HCT116 (cell line): ENCODE data around the gene ENOX1. TPM values are rescaled to one million over a fixed set of nuclear protein-coding genes. Genes with fewer than 3 reads are reported as not detected.

Experiments used
- ATAC-seq: fragments of 200-7000 bp; cut with Tn5 transposase; 2 replicates; pipeline ENCODE4 v1.9.1; 2020; ENCODE audit warnings: mild to moderate bottlenecking, moderate library complexity
- BruUV-seq: library from RNA; stranded (reverse); fragments of 400-500 nt; replicated peaks from 2 replicates; lab custom pipeline; 2021; lab: Mats Ljungman, UMichigan
- CTCF ChIA-PET: fragments of 300-600 bp; sonication (Branson Sonifier 250); formaldehyde crosslinking; loops from one replicate; lab custom pipeline; 2021; ENCODE audit warnings: antibody characterized with exemption; lab: Charles Lee
- POLR2A ChIA-PET: fragments of 300-600, 350-600 bp; sonication (Branson Sonifier 250); formaldehyde crosslinking; loops from one replicate; lab custom pipeline; 2021; ENCODE audit warnings: antibody characterized with exemption; lab: Charles Lee
- RAD21 ChIA-PET, 2 experiments: fragments of 300-600 bp; sonication (Branson Sonifier 250); formaldehyde crosslinking; loops; one replicate each; lab custom pipeline; 2023; ENCODE audit warnings: low total read pairs in 2 of 2; ENCODE audit not compliant: uncharacterized antibody in 2 of 2, unreplicated experiment in 2 of 2, low non-redundant PET in 1 of 2; lab: Charles Lee
- DNase-seq: peaks from one replicate; pipeline ENCODE4 v3.0.0-alpha.2; 2010; ENCODE audit warnings: low read depth, low spot score
- H2AFZ ChIP-seq: fragments of 200-600 bp; shearing (Covaris generic), sonication (generic); 2 replicates; pipeline ENCODE4 v1.6.1; 2017; ENCODE audit warnings: low read depth, mixed run types, mixed read lengths, antibody characterized with exemption, low read length; ENCODE audit not compliant: poor library complexity, severe bottlenecking
- H3K27ac ChIP-seq: 2 replicates; pipeline ENCODE4 v1.5.1; 2012; ENCODE audit warnings: low read depth, low read length
- H3K27me3 ChIP-seq: fragments of 200-600 bp; sonication (generic); 2 replicates; pipeline ENCODE4 v1.6.1; 2016; ENCODE audit warnings: mixed run types, low read length, mixed read lengths; ENCODE audit not compliant: insufficient read depth
- H3K36me3 ChIP-seq, 2 experiments: fragments of 200-500 bp in 1 of 2; fragments of 200-600 bp in 1 of 2; sonication (Bioruptor generic) in 1 of 2; sonication (generic) in 1 of 2; 2 replicates each; pipeline versions ENCODE4 v1.5.1 to v1.6.1; 2014 to 2016; ENCODE audit warnings: low read length in 2 of 2, inconsistent platforms in 1 of 2, mixed read lengths in 1 of 2, mixed run types in 1 of 2; ENCODE audit not compliant: insufficient read depth in 2 of 2, control insufficient read depth in 1 of 2
- H3K4me1 ChIP-seq, 2 experiments: fragments of 200-600 bp in 1 of 2; sonication (generic) in 1 of 2; 2 replicates each; pipeline versions ENCODE4 v1.5.1 to v1.6.1; 2012 to 2017; ENCODE audit warnings: low read length in 2 of 2, inconsistent platforms in 1 of 2, mild to moderate bottlenecking in 1 of 2, mixed read lengths in 1 of 2, mixed run types in 1 of 2, moderate library complexity in 1 of 2; ENCODE audit not compliant: insufficient read depth in 2 of 2, control insufficient read depth in 1 of 2
- H3K4me2 ChIP-seq: fragments of 200-600 bp; sonication (generic); 2 replicates; pipeline ENCODE4 v1.6.1; 2017; ENCODE audit warnings: mixed run types, low read length, mixed read lengths
- H3K4me3 ChIP-seq, 2 experiments: fragments of 200-600 bp in 1 of 2; sonication (generic) in 1 of 2; replicated peaks in 1 of 2; 2 replicates each; pipeline ENCODE4 v1.5.1; 2011 to 2016; ENCODE audit warnings: low read length in 2 of 2, control low read depth in 1 of 2, low read depth in 1 of 2, mild to moderate bottlenecking in 1 of 2, mixed read lengths in 1 of 2, mixed run types in 1 of 2
- H3K79me2 ChIP-seq: fragments of 200-600 bp; sonication (generic); 2 replicates; pipeline ENCODE4 v1.6.1; 2017; ENCODE audit warnings: mild to moderate bottlenecking, mixed run types, low read length, moderate library complexity, mixed read lengths; ENCODE audit not compliant: insufficient read depth
- H3K9ac ChIP-seq: fragments of 200-600 bp; sonication (generic); 2 replicates; pipeline ENCODE4 v1.6.1; 2016; ENCODE audit warnings: low read length, mixed read lengths
- H3K9me2 ChIP-seq: fragments of 200-600 bp; sonication (generic), shearing (Covaris generic); 2 replicates; pipeline ENCODE4 v1.6.1; 2017; ENCODE audit warnings: mixed run types, mild to moderate bottlenecking, moderate library complexity; ENCODE audit not compliant: insufficient read depth
- H3K9me3 ChIP-seq, 2 experiments: fragments of 200-500 bp in 1 of 2; fragments of 200-600 bp in 1 of 2; sonication (Bioruptor generic) in 1 of 2; sonication (generic) in 1 of 2; 2 replicates each; pipeline ENCODE4 v1.6.1; 2014 to 2017; ENCODE audit warnings: low read length in 2 of 2, mixed read lengths in 2 of 2, inconsistent platforms in 1 of 2, low read depth in 1 of 2, mild to moderate bottlenecking in 1 of 2, mixed run types in 1 of 2, moderate library complexity in 1 of 2; ENCODE audit not compliant: control insufficient read depth in 1 of 2, insufficient read depth in 1 of 2
- H4K20me1 ChIP-seq: fragments of 200-600 bp; sonication (generic), shearing (Covaris generic); 2 replicates; pipeline ENCODE4 v1.6.1; 2017; ENCODE audit warnings: mixed run types, mild to moderate bottlenecking, moderate library complexity; ENCODE audit not compliant: insufficient read depth
- CEBPB ChIP-seq: IDR thresholded peaks from 2 replicates; pipeline ENCODE4 v1.6.1; 2012; ENCODE audit warnings: low read depth
- CTCF ChIP-seq, 3 experiments: fragments of 200-600 bp in 1 of 3; sonication (generic) in 1 of 3; IDR thresholded peaks in 2 of 3; conservative IDR thresholded peaks in 1 of 3; 2 replicates each; pipeline ENCODE4 v1.5.1; 2012 to 2017; ENCODE audit warnings: low read depth in 2 of 3, low read length in 2 of 3, antibody characterized with exemption in 1 of 3, borderline replicate concordance in 1 of 3, control low read depth in 1 of 3, mild to moderate bottlenecking in 1 of 3, mixed read lengths in 1 of 3, mixed run types in 1 of 3, moderate library complexity in 1 of 3; ENCODE audit not compliant: insufficient read depth in 1 of 3
- EZH2 ChIP-seq: fragments of 200-600 bp; sonication (generic); IDR thresholded peaks from 2 replicates; pipeline ENCODE4 v1.6.1; 2017; ENCODE audit warnings: antibody characterized with exemption, mixed run types
- EZH2phosphoT487 ChIP-seq: fragments of 200-600 bp; IDR thresholded peaks from 2 replicates; pipeline ENCODE4 v1.6.1; 2018; ENCODE audit warnings: antibody characterized with exemption, borderline replicate concordance
- JUND ChIP-seq: IDR thresholded peaks from 2 replicates; pipeline ENCODE4 v1.6.1; 2012
- MAX ChIP-seq: IDR thresholded peaks from 2 replicates; pipeline ENCODE4 v1.6.1; 2012
- POLR2A ChIP-seq: IDR thresholded peaks from 2 replicates; pipeline ENCODE4 v1.7.0; 2011; ENCODE audit warnings: borderline replicate concordance; ENCODE audit not compliant: insufficient read depth, insufficient read length; ENCODE audit errors: extremely low read depth
- POLR2AphosphoS5 ChIP-seq: IDR thresholded peaks from 2 replicates; pipeline ENCODE4 v1.6.1; 2011; ENCODE audit warnings: mild to moderate bottlenecking, low read depth, low read length, moderate library complexity
- RAD21 ChIP-seq: IDR thresholded peaks from 2 replicates; pipeline ENCODE4 v1.6.1; 2012; ENCODE audit warnings: low read depth, mild to moderate bottlenecking
- REST ChIP-seq: IDR thresholded peaks from 2 replicates; pipeline ENCODE4 v1.6.1; 2012; ENCODE audit warnings: low read depth
- SIN3A ChIP-seq: IDR thresholded peaks from 2 replicates; pipeline ENCODE4 v1.6.1; 2012; ENCODE audit warnings: low read depth
- TCF7L2 ChIP-seq: IDR thresholded peaks from 2 replicates; pipeline ENCODE4 v1.7.0; 2011; ENCODE audit warnings: borderline replicate concordance, inconsistent platforms; ENCODE audit not compliant: insufficient read depth, insufficient read length; ENCODE audit errors: extremely low read depth
- ZBTB33 ChIP-seq: IDR thresholded peaks from 2 replicates; pipeline ENCODE4 v1.6.1; 2011; ENCODE audit warnings: mild to moderate bottlenecking, low read length, moderate library complexity; ENCODE audit not compliant: insufficient replicate concordance; ENCODE audit errors: extremely low read depth
- ZFX ChIP-seq: fragments of 450-650 bp; IDR thresholded peaks from 2 replicates; pipeline ENCODE4 v1.6.1; 2017
- intact Hi-C: fragments of 100-400 bp; cut with micrococcal nuclease; formaldehyde crosslinking; loops from 2 replicates; pipeline ENCODE4 v1.10.0; 2022
- total RNA-seq: library from RNA; stranded (reverse); gene quantifications from one replicate; pipeline ENCODE4 v1.2.1, GENCODE V29; 2021; ENCODE audit not compliant: unreplicated experiment

Gene ENOX1
- total RNA-seq, 1 experiment from 2014 or later = 4.5 TPM

GRCh38 chr13:43379738-43380137 is 407.0 kb downstream of the ENOX1 start:
- no peaks in the 10 kb centered on the region for H3K79me2 ChIP-seq
- no peak overlapping the region for H3K9ac ChIP-seq
- no peaks in the 10 kb centered on the region for H4K20me1 ChIP-seq
- CTCF ChIA-PET = no interaction called here
- DNase-seq = no peak
- H3K27me3 ChIP-seq = no peaks in the 10 kb centered on the region
- ATAC-seq = no peak
- intact Hi-C loops = no loop called here
- H3K4me1 ChIP-seq = no peaks in the 10 kb centered on the region
- no peak overlapping the region for H3K4me2 ChIP-seq
- no peak overlapping the region for H3K27ac ChIP-seq
- H3K4me3 ChIP-seq = no peak overlapping the region
- H3K36me3 ChIP-seq = no peaks in the 10 kb centered on the region
- RAD21 ChIA-PET = no interaction called here
- TF ChIP-seq REST (no peak), JUND (no peak), EZH2 (no peak)
- no peaks in the 10 kb centered on the region for H3K9me3 ChIP-seq
- H2AFZ ChIP-seq = no peak overlapping the region
- BruUV-seq = no TSS peak
- H3K9me2 ChIP-seq = no peaks in the 10 kb centered on the region
- POLR2A ChIA-PET = no interaction called here

- H3K4me2 ChIP-seq = no peak overlapping the region
- ChIA-PET RAD21 (no interaction called here), CTCF (no interaction called here), POLR2A (no interaction called here)
- ATAC-seq (no peak), DNase-seq (no peak)
- H3K9ac ChIP-seq = no peak overlapping the region
- H4K20me1 ChIP-seq = no peaks in the 10 kb centered on the region
- H3K79me2 ChIP-seq = no peaks in the 10 kb centered on the region
- no TSS peak for BruUV-seq
- no peaks in the 10 kb centered on the region for H3K4me1 ChIP-seq
- H3K9me2 ChIP-seq = no peaks in the 10 kb centered on the region
- no peak overlapping the region for H2AFZ ChIP-seq
- H3K27me3 ChIP-seq = no peaks in the 10 kb centered on the region
- H3K27ac ChIP-seq = no peak overlapping the region
- no peaks in the 10 kb centered on the region for H3K9me3 ChIP-seq
- intact Hi-C loops = no loop called here
- H3K4me3 ChIP-seq = no peak overlapping the region
- no peaks in the 10 kb centered on the region for H3K36me3 ChIP-seq
- TF ChIP-seq JUND = no peak
- no peak for TF ChIP-seq CEBPB
- TF ChIP-seq EZH2 = no peak
- no peak for TF ChIP-seq POLR2AphosphoS5
- no peak for TF ChIP-seq EZH2phosphoT487
- TF ChIP-seq SIN3A = no peak
- TF ChIP-seq TCF7L2 = no peak
- no peak for TF ChIP-seq POLR2A
- TF ChIP-seq CTCF (IDR thresholded peaks at IDR 0.05 in 2 of 3, conservative IDR thresholded peaks at IDR 0.05 in 1 of 3; ENCODE audit: borderline replicate concordance in 1 of 3, insufficient read depth in 1 of 3, low read depth in 2 of 3, low read length in 2 of 3) = no peak
- no peak for TF ChIP-seq MAX
- TF ChIP-seq RAD21 = no peak
- no peak for TF ChIP-seq ZBTB33
- TF ChIP-seq ZFX = no peak
Observed at GRCh38 chr13:43377973-43378372, 408.8 kb downstream of the ENOX1 start.
